HepG2 (cell line): ENCODE measurements around the gene OVAAL.

Experiments
- MAZ ChIP-seq, 2 experiments: sonication (generic) in 1 of 2; formaldehyde crosslinking in 1 of 2; IDR thresholded peaks; 2 replicates each; pipeline versions ENCODE4 v1.5.0 to v1.6.1; 2012 to 2020; ENCODE audit warnings: low read depth in 2 of 2, mild to moderate bottlenecking in 2 of 2, borderline replicate concordance in 1 of 2, improper control_type of control experiment in 1 of 2, low read length in 1 of 2, missing genetic modification reagents in 1 of 2, moderate library complexity in 1 of 2
- TF ChIP-seq, protein P1 (sequence below): sonication (generic); formaldehyde crosslinking; IDR thresholded peaks from 2 replicates; pipeline ENCODE4 v1.4.0; 2020; ENCODE audit warnings: missing genetic modification reagents, mild to moderate bottlenecking, borderline replicate concordance

DNA sequence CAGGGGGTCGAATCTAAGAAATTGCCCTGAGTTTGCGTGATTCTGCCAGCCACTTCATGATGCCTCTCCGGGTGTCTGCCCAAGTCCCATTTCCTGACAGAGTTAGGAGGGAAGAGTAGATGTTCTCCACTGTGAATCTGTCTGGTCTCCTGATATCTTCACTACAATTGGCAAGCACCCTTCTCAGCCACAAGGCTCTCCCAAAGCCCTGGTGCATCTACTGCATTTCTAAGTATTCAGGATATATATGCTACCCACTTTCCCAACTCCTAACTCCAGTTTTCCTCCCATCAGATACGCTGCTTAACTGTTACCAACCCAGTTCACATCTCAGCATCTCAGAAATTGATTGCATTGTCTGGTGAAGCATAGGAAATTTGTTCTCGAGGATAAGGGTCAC is 25.9 kb upstream of the OVAAL start:
- TF ChIP-seq, protein P1, sequence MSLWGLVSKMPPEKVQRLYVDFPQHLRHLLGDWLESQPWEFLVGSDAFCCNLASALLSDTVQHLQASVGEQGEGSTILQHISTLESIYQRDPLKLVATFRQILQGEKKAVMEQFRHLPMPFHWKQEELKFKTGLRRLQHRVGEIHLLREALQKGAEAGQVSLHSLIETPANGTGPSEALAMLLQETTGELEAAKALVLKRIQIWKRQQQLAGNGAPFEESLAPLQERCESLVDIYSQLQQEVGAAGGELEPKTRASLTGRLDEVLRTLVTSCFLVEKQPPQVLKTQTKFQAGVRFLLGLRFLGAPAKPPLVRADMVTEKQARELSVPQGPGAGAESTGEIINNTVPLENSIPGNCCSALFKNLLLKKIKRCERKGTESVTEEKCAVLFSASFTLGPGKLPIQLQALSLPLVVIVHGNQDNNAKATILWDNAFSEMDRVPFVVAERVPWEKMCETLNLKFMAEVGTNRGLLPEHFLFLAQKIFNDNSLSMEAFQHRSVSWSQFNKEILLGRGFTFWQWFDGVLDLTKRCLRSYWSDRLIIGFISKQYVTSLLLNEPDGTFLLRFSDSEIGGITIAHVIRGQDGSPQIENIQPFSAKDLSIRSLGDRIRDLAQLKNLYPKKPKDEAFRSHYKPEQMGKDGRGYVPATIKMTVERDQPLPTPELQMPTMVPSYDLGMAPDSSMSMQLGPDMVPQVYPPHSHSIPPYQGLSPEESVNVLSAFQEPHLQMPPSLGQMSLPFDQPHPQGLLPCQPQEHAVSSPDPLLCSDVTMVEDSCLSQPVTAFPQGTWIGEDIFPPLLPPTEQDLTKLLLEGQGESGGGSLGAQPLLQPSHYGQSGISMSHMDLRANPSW (CRISPR knock-in tag), result no peak
- no peak for TF ChIP-seq MAZ (IDR thresholded peaks at IDR 0.05; ENCODE audit: borderline replicate concordance, low read depth, low read length)
- no peak for TF ChIP-seq MAZ (CRISPR knock-in tag; IDR thresholded peaks at IDR 0.05; ENCODE audit: low read depth)
